HepG2 (cell line): Measurements from ENCODE around the gene ADRA1B. TPM values are rescaled to one million over a fixed set of nuclear protein-coding genes. Genes with fewer than 3 reads are reported as not detected.

Experiments used
- CENPT ChIP-seq: sonication (generic); formaldehyde crosslinking; IDR thresholded peaks from 2 replicates; pipeline ENCODE4 v1.8.0; 2022; ENCODE audit warnings: low read depth, mild to moderate bottlenecking, moderate library complexity, missing genetic modification reagents
- MEIS2 ChIP-seq: sonication (generic); formaldehyde crosslinking; IDR thresholded peaks from 2 replicates; pipeline ENCODE4 v1.9.0; 2021; ENCODE audit warnings: mild to moderate bottlenecking, missing genetic modification reagents
- NFE2L2 ChIP-seq: fragments of 150-350 bp; IDR thresholded peaks from 2 replicates; pipeline ENCODE4 v1.6.1; 2014; ENCODE audit warnings: low read length
- NFRKB ChIP-seq: fragments of 450-650 bp; IDR thresholded peaks from 2 replicates; pipeline ENCODE4 v1.6.1; 2017
- RAD21 ChIP-seq: fragments of 450-650 bp; formaldehyde crosslinking; IDR thresholded peaks from 2 replicates; pipeline ENCODE4 v1.5.0; 2020; ENCODE audit warnings: mild to moderate bottlenecking
- STAT5B ChIP-seq: sonication (generic); formaldehyde crosslinking; IDR thresholded peaks from 2 replicates; pipeline ENCODE4 v1.4.0; 2020; ENCODE audit warnings: missing genetic modification reagents
- TCF7 ChIP-seq: sonication (generic); IDR thresholded peaks from 2 replicates; pipeline ENCODE4 v1.6.1; 2016; ENCODE audit warnings: antibody characterized with exemption, low read depth
- ZNF441 ChIP-seq: sonication (generic); formaldehyde crosslinking; IDR thresholded peaks from 2 replicates; pipeline ENCODE4 v1.7.0; 2021; ENCODE audit warnings: missing genetic modification reagents, borderline replicate concordance
- ZNF549 ChIP-seq: sonication (generic); formaldehyde crosslinking; IDR thresholded peaks from 2 replicates; pipeline ENCODE4 v1.5.0; 2020; ENCODE audit warnings: missing genetic modification reagents
- ZNF550 ChIP-seq: sonication (generic); formaldehyde crosslinking; IDR thresholded peaks from 2 replicates; pipeline ENCODE4 v1.4.0; 2020; ENCODE audit warnings: mild to moderate bottlenecking, missing genetic modification reagents, borderline replicate concordance
- ZNF652 ChIP-seq: IDR thresholded peaks from 2 replicates; pipeline ENCODE4 v1.6.1; 2016; ENCODE audit warnings: low read depth, borderline replicate concordance
- ZNF761 ChIP-seq: sonication (generic); formaldehyde crosslinking; conservative IDR thresholded peaks from 2 replicates; pipeline ENCODE4 v1.4.0; 2020; ENCODE audit warnings: mild to moderate bottlenecking, missing genetic modification reagents
- polyA plus RNA-seq, 8 experiments: library from polyadenylated mRNA; depleted of rRNA in 3 of 8; stranded (reverse) in 7 of 8; unstranded in 1 of 8; fragments of >200 nt; fragmentation: Illumina TruSeq in 4 of 8; extraction: Trizol in 4 of 8; gene quantifications; 2 replicates each; pipeline versions ENCODE4 v1.2.1 to v1.2.3, GENCODE V29; 2011 to 2016; ENCODE audit warnings: low read depth in 4 of 8, missing spikeins in 1 of 8, mixed read lengths in 1 of 8; ENCODE audit not compliant: insufficient read depth in 1 of 8
- total RNA-seq, 5 experiments: library from RNA; depleted of rRNA; stranded (reverse); fragments of >200 nt; fragmentation: Illumina TruSeq; extraction: Trizol; gene quantifications; 2 replicates each; pipeline ENCODE4 v1.2.3, GENCODE V29; 2016; ENCODE audit warnings: low read depth in 1 of 5
- TF ChIP-seq, protein P1 (sequence below): IDR thresholded peaks from 2 replicates; pipeline ENCODE4 v1.6.1; 2012; ENCODE audit warnings: low read depth, low read length, improper control_type of control experiment
- TF ChIP-seq, protein P2 (sequence below): sonication (generic); formaldehyde crosslinking; IDR thresholded peaks from 2 replicates; pipeline ENCODE4 v1.8.0; 2022; ENCODE audit warnings: mild to moderate bottlenecking, missing genetic modification reagents; ENCODE audit not compliant: insufficient replicate concordance
- TF ChIP-seq, protein P3 (sequence below): sonication (generic); formaldehyde crosslinking; conservative IDR thresholded peaks from 2 replicates; pipeline ENCODE4 v1.4.0; 2020; ENCODE audit warnings: mild to moderate bottlenecking, missing genetic modification reagents, moderate library complexity
- TF ChIP-seq, protein P4 (sequence below): sonication (generic); formaldehyde crosslinking; IDR thresholded peaks from 2 replicates; pipeline ENCODE4 v1.4.0; 2020; ENCODE audit warnings: missing genetic modification reagents, borderline replicate concordance
- TF ChIP-seq, protein P5 (sequence below): sonication (generic); formaldehyde crosslinking; IDR thresholded peaks from 2 replicates; pipeline ENCODE4 v1.5.0; 2020; ENCODE audit warnings: mild to moderate bottlenecking, missing genetic modification reagents, moderate library complexity

Gene ADRA1B
- total and polyA plus RNA-seq, 2 of the 13 experiments (the other 11 are each of a cell fraction or from before 2014, with no cell fraction given), result not detected

DNA sequence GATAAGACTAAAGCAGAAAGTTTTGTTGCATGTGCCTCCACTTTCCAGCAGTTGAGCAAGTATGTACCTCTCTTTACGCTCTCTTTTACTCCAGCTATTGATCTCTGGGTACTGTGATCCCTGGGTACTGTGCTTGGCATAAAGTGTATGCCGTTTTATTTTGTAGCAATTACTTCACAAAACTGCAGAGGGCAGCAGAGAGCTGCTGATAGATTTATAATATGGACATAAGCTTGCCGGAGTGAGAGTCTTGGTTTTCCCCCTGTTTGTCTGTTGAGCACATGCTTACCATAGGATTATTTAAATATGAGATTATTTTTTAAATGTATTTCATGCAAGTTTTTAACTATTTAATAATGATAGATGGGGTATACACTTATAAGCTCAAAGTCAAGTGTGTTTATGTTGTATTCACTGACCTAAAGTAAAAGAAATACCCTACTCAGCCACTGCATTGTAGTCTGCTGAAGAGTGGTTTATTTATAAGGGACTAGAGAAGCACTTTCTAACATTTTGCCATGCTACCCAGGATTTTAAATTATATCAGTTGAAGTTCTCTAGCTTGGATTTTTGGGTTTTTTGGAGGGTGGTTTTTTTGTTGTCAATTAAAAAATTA, 105.7 kb downstream of the ADRA1B start (continued):
- TF ChIP-seq, protein P1, sequence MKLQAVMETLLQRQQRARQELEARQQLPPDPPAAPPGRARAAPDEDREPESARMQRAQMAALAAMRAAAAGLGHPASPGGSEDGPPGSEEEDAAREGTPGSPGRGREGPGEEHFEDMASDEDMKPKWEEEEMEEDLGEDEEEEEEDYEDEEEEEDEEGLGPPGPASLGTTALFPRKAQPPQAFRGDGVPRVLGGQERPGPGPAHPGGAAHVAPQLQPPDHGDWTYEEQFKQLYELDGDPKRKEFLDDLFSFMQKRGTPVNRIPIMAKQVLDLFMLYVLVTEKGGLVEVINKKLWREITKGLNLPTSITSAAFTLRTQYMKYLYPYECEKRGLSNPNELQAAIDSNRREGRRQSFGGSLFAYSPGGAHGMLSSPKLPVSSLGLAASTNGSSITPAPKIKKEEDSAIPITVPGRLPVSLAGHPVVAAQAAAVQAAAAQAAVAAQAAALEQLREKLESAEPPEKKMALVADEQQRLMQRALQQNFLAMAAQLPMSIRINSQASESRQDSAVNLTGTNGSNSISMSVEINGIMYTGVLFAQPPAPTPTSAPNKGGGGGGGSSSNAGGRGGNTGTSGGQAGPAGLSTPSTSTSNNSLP, result peak; percentile 90
- TF ChIP-seq NFRKB (no peak), NFE2L2 (no peak), ZNF549 (CRISPR knock-in tag) (no peak), ZNF652 (CRISPR knock-in tag) (no peak), TCF7 (no peak), ZNF441 (CRISPR knock-in tag) (no peak), ZNF550 (no peak), RAD21 (CRISPR knock-in tag) (peak; percentile 48), ZNF761 (CRISPR knock-in tag) (no peak), CENPT (CRISPR knock-in tag) (no peak), MEIS2 (no peak), STAT5B (no peak)
- TF ChIP-seq, protein P2, sequence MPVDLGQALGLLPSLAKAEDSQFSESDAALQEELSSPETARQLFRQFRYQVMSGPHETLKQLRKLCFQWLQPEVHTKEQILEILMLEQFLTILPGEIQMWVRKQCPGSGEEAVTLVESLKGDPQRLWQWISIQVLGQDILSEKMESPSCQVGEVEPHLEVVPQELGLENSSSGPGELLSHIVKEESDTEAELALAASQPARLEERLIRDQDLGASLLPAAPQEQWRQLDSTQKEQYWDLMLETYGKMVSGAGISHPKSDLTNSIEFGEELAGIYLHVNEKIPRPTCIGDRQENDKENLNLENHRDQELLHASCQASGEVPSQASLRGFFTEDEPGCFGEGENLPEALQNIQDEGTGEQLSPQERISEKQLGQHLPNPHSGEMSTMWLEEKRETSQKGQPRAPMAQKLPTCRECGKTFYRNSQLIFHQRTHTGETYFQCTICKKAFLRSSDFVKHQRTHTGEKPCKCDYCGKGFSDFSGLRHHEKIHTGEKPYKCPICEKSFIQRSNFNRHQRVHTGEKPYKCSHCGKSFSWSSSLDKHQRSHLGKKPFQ (CRISPR knock-in tag), result no peak
- TF ChIP-seq, protein P3, sequence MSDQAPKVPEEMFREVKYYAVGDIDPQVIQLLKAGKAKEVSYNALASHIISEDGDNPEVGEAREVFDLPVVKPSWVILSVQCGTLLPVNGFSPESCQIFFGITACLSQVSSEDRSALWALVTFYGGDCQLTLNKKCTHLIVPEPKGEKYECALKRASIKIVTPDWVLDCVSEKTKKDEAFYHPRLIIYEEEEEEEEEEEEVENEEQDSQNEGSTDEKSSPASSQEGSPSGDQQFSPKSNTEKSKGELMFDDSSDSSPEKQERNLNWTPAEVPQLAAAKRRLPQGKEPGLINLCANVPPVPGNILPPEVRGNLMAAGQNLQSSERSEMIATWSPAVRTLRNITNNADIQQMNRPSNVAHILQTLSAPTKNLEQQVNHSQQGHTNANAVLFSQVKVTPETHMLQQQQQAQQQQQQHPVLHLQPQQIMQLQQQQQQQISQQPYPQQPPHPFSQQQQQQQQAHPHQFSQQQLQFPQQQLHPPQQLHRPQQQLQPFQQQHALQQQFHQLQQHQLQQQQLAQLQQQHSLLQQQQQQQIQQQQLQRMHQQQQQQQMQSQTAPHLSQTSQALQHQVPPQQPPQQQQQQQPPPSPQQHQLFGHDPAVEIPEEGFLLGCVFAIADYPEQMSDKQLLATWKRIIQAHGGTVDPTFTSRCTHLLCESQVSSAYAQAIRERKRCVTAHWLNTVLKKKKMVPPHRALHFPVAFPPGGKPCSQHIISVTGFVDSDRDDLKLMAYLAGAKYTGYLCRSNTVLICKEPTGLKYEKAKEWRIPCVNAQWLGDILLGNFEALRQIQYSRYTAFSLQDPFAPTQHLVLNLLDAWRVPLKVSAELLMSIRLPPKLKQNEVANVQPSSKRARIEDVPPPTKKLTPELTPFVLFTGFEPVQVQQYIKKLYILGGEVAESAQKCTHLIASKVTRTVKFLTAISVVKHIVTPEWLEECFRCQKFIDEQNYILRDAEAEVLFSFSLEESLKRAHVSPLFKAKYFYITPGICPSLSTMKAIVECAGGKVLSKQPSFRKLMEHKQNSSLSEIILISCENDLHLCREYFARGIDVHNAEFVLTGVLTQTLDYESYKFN, result no peak
- TF ChIP-seq, protein P4, sequence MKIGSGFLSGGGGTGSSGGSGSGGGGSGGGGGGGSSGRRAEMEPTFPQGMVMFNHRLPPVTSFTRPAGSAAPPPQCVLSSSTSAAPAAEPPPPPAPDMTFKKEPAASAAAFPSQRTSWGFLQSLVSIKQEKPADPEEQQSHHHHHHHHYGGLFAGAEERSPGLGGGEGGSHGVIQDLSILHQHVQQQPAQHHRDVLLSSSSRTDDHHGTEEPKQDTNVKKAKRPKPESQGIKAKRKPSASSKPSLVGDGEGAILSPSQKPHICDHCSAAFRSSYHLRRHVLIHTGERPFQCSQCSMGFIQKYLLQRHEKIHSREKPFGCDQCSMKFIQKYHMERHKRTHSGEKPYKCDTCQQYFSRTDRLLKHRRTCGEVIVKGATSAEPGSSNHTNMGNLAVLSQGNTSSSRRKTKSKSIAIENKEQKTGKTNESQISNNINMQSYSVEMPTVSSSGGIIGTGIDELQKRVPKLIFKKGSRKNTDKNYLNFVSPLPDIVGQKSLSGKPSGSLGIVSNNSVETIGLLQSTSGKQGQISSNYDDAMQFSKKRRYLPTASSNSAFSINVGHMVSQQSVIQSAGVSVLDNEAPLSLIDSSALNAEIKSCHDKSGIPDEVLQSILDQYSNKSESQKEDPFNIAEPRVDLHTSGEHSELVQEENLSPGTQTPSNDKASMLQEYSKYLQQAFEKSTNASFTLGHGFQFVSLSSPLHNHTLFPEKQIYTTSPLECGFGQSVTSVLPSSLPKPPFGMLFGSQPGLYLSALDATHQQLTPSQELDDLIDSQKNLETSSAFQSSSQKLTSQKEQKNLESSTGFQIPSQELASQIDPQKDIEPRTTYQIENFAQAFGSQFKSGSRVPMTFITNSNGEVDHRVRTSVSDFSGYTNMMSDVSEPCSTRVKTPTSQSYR (CRISPR knock-in tag), result no peak
- TF ChIP-seq, protein P5, sequence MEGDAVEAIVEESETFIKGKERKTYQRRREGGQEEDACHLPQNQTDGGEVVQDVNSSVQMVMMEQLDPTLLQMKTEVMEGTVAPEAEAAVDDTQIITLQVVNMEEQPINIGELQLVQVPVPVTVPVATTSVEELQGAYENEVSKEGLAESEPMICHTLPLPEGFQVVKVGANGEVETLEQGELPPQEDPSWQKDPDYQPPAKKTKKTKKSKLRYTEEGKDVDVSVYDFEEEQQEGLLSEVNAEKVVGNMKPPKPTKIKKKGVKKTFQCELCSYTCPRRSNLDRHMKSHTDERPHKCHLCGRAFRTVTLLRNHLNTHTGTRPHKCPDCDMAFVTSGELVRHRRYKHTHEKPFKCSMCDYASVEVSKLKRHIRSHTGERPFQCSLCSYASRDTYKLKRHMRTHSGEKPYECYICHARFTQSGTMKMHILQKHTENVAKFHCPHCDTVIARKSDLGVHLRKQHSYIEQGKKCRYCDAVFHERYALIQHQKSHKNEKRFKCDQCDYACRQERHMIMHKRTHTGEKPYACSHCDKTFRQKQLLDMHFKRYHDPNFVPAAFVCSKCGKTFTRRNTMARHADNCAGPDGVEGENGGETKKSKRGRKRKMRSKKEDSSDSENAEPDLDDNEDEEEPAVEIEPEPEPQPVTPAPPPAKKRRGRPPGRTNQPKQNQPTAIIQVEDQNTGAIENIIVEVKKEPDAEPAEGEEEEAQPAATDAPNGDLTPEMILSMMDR (CRISPR knock-in tag), result peak; percentile 73
